ENCODE measurements around the gene PIK3R1.

PIK3R1 gene

DNA sequence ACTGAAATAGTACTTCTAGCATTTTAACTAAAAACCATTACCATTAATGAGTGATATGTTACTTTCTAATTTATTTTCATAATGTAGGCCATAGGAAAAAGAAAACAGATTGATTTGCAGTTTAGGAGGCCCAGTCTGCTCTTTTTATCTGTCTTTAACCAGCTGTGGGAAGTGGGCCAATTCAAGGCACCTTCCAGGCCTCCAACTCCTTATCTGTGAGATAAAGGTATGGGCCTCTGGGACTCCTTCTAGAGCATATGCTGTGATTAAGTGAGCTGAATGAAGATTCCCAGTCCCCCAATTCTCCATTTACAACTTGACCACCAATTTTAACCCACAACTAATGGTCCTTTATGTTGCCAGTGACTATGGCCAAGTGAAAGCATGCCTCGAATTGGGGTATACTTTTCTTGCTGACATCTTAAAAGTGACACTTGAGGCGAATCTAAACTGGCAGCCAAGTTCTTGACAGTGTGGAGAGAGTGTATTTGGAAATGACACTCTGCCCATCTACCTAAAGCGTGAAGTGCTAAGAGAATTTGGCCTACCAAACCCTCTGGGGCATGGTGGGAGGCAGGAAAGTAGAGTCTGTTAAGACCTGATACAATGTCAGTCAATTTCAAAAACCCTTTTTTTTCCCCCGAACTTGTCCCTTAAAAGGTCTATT is 88.3 kb downstream of the PIK3R1 start:
- DNase-seq, result no peak

GRCh38 chr5:68304421-68305052 is 89.0 kb downstream of the PIK3R1 start:
- no peak for DNase-seq

- no peak for DNase-seq
Measured at GRCh38 chr5:68305223-68305870, 89.8 kb downstream of the PIK3R1 start.

GRCh38 chr5:68306361-68307014 is 90.9 kb downstream of the PIK3R1 start:
- DNase-seq, result no peak

DNA sequence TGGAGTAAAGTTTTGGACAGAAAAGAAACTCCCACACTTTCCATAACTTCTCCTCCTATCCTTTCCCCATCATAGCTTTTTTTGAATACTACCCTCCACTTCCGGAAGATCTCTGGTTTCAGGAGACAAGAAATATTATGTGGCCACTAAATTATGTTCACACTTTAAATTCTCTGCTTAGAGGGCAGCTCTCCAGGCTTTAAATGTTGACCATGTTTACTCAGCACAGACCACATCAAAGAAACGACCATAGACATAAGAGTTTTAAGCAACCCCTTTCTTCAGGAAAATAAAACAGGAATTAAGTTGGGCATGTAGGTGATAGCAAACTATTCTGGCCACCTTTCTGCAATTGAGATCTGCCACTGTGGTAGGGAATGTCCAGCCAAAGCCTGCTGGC is 97.8 kb downstream of the PIK3R1 start:
- no peak for DNase-seq

GRCh38 chr5:68314465-68314864 is 98.9 kb downstream of the PIK3R1 start:
- DNase-seq, result no peak

GRCh38 chr5:68315679-68316271 is 100.2 kb downstream of the PIK3R1 start:
- no peak for DNase-seq

DNA sequence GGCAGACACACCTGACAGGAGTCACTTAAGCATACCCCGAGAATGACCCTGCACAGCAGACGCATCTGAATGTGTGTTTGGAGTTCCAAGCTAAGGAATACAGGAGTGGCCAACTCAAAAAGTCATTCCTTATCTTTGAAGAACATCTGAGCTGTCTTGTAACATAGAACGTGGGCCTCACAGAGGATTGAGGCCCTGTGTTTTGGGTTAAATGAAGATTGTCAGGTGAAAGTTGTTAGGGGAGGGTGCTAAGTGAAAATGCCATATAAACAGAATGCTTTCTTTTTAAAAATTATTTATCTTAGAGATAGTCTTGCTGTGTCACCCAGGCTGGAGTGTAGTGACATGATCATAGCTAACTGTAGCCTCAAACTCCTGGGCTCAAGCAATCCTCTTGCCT is 100.9 kb downstream of the PIK3R1 start:
- no peak for DNase-seq

- DNase-seq, result no peak
Measured at GRCh38 chr5:68317646-68318045, 102.1 kb downstream of the PIK3R1 start.

DNA sequence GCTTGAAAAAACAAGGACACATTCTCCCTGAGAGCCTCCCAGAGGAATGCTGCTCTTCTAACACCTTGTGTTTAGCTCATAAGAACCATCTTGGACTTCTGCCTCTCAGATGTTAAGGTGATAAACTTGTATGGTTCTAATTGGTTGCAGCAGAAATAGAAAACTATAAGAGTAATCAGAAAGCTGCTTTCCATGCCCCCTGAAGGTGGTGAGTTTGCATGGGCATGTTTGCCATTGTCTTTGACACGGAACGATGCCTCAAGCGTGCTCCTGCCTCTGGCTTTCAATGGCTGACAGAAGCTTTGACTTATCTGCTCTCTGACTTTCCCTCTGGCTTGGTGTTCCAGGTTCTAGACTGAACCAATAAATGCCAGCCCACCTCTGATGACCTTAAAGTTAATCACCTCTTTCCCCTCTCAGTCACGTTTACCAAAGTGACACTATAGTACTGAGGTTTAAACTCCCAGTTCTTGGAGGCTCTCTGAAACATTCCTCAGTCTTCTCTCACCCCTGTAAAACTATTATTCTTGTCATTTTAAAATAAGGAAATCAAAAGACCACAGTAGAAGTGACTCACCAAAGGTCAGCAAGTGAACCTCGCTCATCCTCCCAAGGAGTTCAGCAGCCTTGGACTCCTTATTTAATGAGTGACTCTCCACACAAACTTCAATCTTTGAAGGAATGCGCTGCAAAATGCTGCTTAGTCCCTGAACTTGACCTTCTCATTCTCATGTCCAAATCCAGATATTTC is 103.6 kb downstream of the PIK3R1 start:
- no peak for DNase-seq

DNA sequence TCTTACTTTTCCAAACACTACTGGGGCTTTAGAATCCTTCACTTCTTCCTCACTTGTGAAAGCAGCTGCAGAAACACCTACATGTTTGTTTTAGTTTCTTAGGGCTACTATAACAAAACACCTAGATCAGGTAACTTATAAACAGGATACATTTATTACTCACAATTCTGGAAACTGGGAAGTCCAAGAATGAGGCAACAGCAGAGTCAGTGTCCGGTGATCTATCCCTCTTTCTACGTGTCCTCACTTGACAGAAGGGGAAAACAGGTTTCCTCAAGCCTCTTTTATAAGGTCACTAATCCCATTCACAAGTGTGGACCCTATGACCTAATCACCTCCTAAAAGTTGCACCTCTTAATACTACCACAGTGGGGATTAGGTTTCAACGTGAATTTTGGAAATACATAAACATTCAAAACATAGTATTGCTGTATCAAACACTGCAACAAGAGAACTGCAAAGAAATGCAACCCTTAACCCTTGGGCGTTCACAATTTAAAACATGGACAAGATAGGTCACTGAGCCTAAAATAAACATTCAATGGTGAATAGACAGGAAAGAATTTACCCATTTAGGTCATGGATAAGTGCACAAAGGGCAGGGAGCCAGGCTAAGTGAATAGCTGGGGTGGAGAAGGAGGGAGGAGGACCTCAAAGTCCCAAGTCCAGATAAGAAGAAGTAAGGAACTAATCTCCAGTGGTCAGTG is 104.3 kb downstream of the PIK3R1 start:
- DNase-seq, result no peak

DNA sequence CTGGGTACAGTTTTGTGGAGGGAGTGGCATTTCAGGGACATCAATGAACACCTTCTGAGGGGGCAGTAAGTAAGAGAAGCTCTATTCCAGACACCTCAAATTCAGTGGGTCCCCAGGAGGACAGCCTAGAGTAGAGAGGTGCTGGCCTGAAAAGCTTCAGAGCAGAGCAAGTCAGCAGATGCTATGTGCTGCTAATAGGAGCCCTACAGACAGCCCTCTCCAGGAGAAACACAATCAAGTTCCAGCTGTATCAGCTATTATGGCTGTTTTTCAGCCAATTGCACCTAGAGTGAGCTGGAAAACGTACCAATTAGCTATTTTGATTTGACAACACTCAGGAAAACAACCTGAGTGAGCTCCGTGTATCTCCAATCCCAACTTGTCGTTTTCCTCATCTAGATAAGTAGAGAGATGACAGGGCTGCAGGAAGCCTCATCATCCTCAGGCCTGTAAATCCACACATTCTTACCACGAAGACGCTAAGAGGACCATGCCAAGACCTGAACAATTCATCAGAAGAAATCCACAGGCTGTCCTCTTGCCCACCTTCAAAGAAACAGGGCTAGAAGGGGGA is 104.9 kb downstream of the PIK3R1 start:
- no peak for DNase-seq

- no peak for DNase-seq
Measured at GRCh38 chr5:68325065-68325580, 109.6 kb downstream of the PIK3R1 start.

DNA sequence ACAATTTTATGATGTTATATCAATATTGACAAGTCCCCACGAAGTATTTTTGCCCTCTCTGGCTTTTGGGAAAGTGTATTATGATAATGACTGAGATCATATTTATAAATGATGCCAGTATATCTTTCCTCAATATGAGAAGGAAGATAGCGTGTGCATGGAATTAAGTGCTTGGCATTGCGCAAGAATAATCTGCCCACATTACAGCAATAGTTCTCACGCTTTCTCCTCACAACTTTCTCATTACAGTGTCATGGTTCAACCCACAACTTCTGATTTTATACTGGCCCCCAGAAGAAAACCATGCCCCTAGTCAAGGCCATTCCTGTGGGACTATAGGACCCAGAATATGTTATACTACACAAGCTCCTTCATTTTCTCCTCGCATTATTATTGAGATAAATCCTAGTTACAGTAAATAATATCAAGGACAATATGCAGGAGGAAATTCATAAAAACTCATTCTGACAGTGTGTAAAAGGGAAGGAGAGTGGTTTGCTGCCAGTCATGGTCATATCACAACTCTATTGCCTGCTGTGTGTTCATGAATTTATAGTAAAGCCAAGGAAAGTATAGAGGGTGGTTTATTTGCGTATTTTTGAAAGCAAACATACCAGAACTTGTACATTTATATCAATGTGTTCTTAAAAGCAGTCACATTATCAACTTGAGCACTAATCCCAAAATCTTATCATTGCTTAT is 114.1 kb downstream of the PIK3R1 start:
- no peak for DNase-seq

GRCh38 chr5:68330574-68330973 is 115.0 kb downstream of the PIK3R1 start:
- no peak for DNase-seq

DNA sequence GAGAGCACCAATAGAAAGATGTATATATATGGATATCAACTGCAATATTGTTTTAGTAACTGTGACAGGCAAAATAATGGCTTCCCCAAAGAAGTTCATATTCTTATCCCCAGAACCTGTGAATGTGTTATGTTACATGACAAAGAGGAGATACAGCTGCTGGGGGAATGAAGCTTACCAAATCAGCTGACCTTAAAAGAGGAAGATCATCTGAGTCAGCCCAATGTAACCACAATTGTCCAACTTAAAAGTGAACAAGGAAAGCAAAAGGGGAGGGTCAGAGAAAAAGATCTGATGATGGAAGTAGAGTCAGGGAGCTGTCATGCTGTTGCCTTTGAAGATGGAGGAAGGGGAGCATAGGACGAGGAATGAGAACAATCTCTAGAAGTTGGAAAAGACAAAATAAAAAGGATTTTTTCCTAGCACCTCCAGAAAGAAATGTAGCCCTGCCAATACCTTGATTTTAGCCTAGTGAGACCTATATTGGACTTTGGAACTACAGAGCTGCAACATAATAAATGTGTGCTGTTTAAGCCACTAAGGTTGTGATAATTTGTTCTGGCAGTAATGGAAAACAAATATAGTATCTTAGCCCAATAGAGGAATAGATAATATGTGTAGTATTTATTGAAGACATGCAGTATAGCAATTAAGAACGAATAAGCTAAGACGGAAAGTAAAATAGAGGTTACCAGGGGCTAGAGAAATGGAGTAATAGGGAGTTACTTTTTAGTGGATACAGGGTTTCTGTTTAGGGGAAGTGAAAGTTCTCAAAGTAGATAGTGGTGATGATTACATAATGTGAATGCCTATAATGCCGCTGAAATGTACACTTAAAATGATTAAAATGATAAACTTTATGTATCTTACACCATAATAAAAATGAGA is 115.9 kb downstream of the PIK3R1 start:
- no peak for DNase-seq

DNA sequence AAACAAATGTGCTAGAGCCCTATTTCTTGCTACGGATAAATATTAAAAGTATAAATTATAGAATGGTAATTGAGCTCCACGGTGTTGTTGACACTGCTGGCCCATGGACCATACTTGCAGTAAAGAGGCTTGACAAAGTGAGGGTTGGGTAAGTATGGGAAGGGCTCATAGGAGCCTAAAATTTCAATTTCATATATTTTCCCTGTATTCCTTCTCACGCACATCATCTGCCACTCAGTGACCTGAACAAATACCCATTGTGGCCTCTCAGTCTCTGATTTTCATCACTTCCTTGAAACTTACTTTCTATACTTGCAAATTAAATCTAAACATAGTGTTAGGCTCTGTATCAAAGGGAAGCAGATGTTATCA is 116.5 kb downstream of the PIK3R1 start:
- DNase-seq, result no peak

DNA sequence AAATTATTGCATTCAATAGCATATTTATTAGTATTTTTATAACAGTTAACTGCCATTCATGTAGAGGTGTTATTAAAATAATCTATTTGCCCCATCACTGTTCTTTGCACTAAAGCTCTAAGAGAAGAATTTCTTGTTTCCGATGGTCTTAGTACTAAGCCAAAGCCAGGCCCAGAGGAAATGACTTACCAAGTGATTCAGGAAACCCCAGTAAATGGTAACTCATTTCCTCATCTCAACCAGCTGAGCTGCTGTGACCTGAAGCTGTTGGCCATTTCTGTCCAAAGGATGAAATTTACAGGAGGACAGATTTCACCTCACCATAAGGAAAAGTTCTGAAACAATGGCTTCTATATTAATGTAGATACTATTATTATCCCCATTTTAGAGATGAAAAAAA is 117.0 kb downstream of the PIK3R1 start:
- DNase-seq, result no peak

GRCh38 chr5:68333649-68334552 is 118.3 kb downstream of the PIK3R1 start:
- DNase-seq, result no peak

All from NK-92 treated with Interleukin-12 subunit alpha and Interleukin-12 subunit beta, amount 100 ng/mL, for 24 hours (cell line).